ENCODE measurements around the gene PRKCA.

Gene PRKCA

GRCh38 chr17:66679631-66680517 is 377.5 kb downstream of the PRKCA start:
- H3K4me3 ChIP-seq (ENCODE audit: low read depth, low read length) = no peak overlapping the region
- DNase-seq (ENCODE audit: low read depth) = no peak
- TF ChIP-seq POLR2A (IDR thresholded peaks at IDR 0.05; ENCODE audit: extremely low read depth, insufficient read length) (no peak), MYC (IDR thresholded peaks at IDR 0.05; ENCODE audit: low read depth, low read length) (no peak)
- TF ChIP-seq, protein P1, sequence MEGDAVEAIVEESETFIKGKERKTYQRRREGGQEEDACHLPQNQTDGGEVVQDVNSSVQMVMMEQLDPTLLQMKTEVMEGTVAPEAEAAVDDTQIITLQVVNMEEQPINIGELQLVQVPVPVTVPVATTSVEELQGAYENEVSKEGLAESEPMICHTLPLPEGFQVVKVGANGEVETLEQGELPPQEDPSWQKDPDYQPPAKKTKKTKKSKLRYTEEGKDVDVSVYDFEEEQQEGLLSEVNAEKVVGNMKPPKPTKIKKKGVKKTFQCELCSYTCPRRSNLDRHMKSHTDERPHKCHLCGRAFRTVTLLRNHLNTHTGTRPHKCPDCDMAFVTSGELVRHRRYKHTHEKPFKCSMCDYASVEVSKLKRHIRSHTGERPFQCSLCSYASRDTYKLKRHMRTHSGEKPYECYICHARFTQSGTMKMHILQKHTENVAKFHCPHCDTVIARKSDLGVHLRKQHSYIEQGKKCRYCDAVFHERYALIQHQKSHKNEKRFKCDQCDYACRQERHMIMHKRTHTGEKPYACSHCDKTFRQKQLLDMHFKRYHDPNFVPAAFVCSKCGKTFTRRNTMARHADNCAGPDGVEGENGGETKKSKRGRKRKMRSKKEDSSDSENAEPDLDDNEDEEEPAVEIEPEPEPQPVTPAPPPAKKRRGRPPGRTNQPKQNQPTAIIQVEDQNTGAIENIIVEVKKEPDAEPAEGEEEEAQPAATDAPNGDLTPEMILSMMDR (IDR thresholded peaks at IDR 0.05; ENCODE audit: low read depth, low read length) = no peak
- TF ChIP-seq, protein P2, sequence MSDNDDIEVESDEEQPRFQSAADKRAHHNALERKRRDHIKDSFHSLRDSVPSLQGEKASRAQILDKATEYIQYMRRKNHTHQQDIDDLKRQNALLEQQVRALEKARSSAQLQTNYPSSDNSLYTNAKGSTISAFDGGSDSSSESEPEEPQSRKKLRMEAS (IDR thresholded peaks at IDR 0.05; ENCODE audit: low read depth, low read length) = no peak

DNA sequence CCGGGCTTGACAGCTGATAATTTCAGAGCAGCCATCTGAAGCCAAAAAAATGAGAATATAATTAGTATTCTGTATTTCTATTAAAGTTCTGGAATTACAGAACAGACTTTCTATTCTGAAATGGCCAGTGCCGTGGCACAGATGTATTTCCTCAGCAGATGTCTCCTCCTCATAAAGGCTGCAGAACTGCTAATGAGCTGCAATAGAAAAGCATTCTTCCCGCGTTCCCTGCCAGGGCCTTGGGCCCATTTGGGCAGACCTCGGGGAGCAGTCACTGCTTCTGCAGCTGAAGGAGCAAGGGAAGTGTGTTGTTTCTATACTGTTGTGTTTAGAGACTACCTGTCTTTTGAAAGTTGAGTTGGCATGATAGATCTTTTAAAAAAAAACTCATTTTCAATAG is 379.9 kb downstream of the PRKCA start:
- no peak for DNase-seq (ENCODE audit: low read depth)
- no peak overlapping the region for H3K4me3 ChIP-seq (ENCODE audit: low read depth, low read length)
- TF ChIP-seq MYC (IDR thresholded peaks at IDR 0.05; ENCODE audit: low read depth, low read length) (no peak), POLR2A (IDR thresholded peaks at IDR 0.05; ENCODE audit: extremely low read depth, insufficient read length) (no peak)
- TF ChIP-seq, protein P1 (IDR thresholded peaks at IDR 0.05; ENCODE audit: low read depth, low read length) = no peak
- TF ChIP-seq, protein P2 (IDR thresholded peaks at IDR 0.05; ENCODE audit: low read depth, low read length) = no peak

- no peak overlapping the region for H3K4me3 ChIP-seq (ENCODE audit: low read depth, low read length)
- no peak for DNase-seq (ENCODE audit: low read depth)
- TF ChIP-seq MYC (IDR thresholded peaks at IDR 0.05; ENCODE audit: low read depth, low read length) (no peak), POLR2A (IDR thresholded peaks at IDR 0.05; ENCODE audit: extremely low read depth, insufficient read length) (no peak)
- TF ChIP-seq, protein P1 (IDR thresholded peaks at IDR 0.05; ENCODE audit: low read depth, low read length) = no peak
- TF ChIP-seq, protein P2 (IDR thresholded peaks at IDR 0.05; ENCODE audit: low read depth, low read length) = no peak
Measured at GRCh38 chr17:66684261-66684660, 381.8 kb downstream of the PRKCA start.

- no peak for DNase-seq (ENCODE audit: low read depth)
Measured at GRCh38 chr17:66684731-66685130, 382.3 kb downstream of the PRKCA start.

GRCh38 chr17:66686601-66687000 is 384.2 kb downstream of the PRKCA start:
- no peak overlapping the region for H3K4me3 ChIP-seq (ENCODE audit: low read depth, low read length)
- TF ChIP-seq POLR2A (IDR thresholded peaks at IDR 0.05; ENCODE audit: extremely low read depth, insufficient read length) = no peak
- no peak for DNase-seq (ENCODE audit: low read depth)

More at GRCh38 chr17:66684731-66685130, 382.3 kb downstream of the PRKCA start:
- H3K4me3 ChIP-seq (ENCODE audit: low read depth, low read length) = no peak overlapping the region
- no peak for TF ChIP-seq POLR2A (IDR thresholded peaks at IDR 0.05; ENCODE audit: extremely low read depth, insufficient read length)
- TF ChIP-seq, protein P2 (IDR thresholded peaks at IDR 0.05; ENCODE audit: low read depth, low read length) = no peak
- no peak for TF ChIP-seq MYC (IDR thresholded peaks at IDR 0.05; ENCODE audit: low read depth, low read length)
- TF ChIP-seq, protein P1 (IDR thresholded peaks at IDR 0.05; ENCODE audit: low read depth, low read length) = no peak

- no peak overlapping the region for H3K4me3 ChIP-seq (ENCODE audit: low read depth, low read length)
- no peak for DNase-seq (ENCODE audit: low read depth)
- TF ChIP-seq, protein P1 (IDR thresholded peaks at IDR 0.05; ENCODE audit: low read depth, low read length) = no peak
- no peak for TF ChIP-seq MYC (IDR thresholded peaks at IDR 0.05; ENCODE audit: low read depth, low read length)
- TF ChIP-seq, protein P2 (IDR thresholded peaks at IDR 0.05; ENCODE audit: low read depth, low read length) = no peak
- no peak for TF ChIP-seq POLR2A (IDR thresholded peaks at IDR 0.05; ENCODE audit: extremely low read depth, insufficient read length)
Measured at GRCh38 chr17:66687570-66688284, 385.3 kb downstream of the PRKCA start.

All from NB4 (cell line).